NCI-H1417 treated with DMSO at 0.1 percent for 48 hours (cell line): Measurements from ENCODE around the gene GTF3C2.
"Not testable (repeated sequence)": the region's sequence is repeated elsewhere in the genome, so short reads cannot be mapped to it uniquely, and the experiment has no call there.

ENCODE experiments used
- DNase-seq: peaks from one replicate; lab custom pipeline; 2025; lab: John Stamatoyannopoulos, UW

GTF3C2 gene

DNA sequence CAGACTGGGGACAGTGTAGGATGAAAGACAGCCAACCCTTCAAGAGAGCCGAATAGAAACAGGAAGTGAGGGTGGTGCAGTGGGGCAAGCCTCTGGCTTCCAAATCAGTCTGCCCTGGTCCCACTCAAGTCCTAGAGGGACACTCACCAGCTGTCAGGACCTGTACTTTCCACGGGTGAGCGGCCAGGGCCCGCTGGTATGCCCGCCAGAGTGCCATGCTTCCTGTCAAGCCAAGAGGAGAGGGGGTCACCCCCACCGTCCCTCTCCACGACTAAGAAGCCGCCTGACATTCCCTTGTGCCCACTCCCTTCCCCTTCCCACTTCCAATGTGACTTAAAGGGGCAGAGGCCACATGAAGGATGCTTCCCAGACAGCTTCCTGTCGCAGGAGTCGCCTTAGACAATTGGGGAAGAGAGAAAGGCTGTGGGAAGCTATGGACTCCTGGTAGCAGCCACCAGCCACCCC, 34.2 kb downstream of the GTF3C2 start:
- no peak for DNase-seq

GRCh38 chr2:27320958-27321543, 35.5 kb downstream of the GTF3C2 start:
- no peak for DNase-seq

- DNase-seq: not testable (repeated sequence)
Observed at GRCh38 chr2:27319839-27320238, 36.7 kb downstream of the GTF3C2 start.

DNA sequence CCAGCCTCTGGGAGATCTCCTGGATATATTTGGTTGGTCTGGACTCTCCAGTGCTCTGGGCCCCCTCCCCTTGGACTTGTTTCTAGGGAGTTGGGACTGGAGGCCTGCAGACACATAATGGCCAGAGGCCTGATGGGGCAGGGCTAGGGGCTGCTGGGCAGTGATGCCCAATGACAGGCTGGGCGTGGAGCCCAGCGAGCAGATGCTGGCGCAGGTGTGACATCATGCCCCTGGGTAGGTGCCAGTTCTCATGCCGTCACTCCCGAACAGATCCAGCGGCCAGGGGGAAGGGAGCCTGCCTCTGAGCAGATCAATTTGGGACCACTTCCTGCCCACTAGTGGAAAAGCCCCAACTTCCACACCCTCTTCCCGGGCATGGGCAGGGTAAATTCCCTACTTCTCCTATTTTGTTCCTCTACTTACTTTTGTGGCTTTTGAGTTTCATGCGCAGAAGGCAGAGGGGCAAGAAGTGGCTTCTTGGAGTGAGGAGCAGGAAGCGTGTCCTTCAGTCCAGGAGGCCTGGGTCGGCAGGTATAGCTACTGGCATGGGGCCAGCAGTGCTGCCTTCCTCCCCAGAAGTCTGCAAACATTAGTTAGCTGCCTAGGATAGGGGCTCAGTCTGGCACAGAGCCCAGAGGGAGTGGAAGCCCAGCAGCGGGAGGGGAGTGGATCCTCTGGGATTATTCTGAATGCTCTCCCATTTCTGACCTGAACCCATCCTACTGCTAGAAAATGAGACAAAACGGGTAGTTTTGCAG, 39.7 kb downstream of the GTF3C2 start:
- no peak for DNase-seq

- no peak for DNase-seq
Observed at GRCh38 chr2:27315122-27315521, 41.4 kb downstream of the GTF3C2 start.

GRCh38 chr2:27314709-27315108, 41.9 kb downstream of the GTF3C2 start:
- no peak for DNase-seq

DNA sequence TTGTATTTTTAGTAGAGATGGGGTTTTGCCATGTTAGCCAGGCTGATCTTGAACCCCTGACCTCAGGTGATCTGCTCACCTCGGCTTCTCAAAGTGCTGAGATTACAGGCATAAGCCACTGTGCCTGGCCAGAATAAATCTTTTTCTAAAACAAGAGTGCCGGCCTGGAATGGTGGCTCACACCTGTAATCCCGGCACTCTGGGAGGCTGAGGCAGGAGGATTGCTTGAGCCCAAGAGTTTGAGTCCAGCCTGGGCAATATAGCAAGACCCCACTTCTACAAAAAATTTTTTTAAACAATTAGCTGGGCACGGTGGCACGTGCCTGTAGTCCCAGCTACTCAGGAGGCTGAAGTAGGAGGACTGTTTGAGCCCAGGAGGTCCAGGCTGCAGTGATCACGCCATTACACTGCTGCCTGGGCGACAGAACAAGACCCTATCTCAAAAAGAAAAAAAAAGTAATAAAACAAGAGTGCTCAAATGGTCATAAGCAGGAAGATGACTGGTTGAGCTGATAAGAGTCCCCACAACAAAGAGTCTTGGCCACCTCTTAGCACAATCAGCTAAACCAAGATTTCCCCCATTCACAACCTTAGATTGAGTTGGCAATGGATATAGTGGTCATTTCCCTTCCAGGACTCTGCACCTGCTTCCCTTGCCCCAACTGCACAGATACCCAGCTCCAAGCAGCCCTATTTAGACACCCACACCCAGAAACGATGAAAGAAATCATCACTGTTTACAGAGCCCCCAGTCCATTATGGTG, 42.5 kb downstream of the GTF3C2 start:
- DNase-seq: no peak

- DNase-seq: no peak
Observed at GRCh38 chr2:27312152-27312551, 44.4 kb downstream of the GTF3C2 start.

DNA sequence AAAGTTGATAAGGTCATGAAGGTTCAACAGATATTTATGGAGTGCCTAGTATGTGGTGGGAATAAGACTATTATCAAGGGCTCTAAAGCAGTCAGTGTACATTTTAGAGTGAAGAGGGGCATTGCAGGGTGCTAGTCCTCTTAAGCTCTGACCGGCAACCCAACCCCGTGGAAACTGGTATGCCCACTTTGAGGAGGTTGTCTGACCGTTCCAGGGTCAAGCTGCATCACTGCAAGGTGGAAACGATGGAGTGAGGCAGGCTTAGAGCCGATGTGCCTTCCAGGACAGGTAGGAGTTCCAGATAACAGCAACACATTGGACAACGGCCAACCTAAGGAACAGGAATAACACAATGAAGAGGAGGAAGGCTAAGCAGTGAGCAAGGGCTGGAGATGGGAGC, 46.9 kb downstream of the GTF3C2 start:
- no peak for DNase-seq

GRCh38 chr2:27308359-27308881, 48.1 kb downstream of the GTF3C2 start, which contains the start of gene UCN:
UCN (minus strand) TSS chr2:27308445; CDS start chr2:27307895, 550 bp downstream.
- DNase-seq: no peak

GRCh38 chr2:27307545-27308358, 48.8 kb downstream of the GTF3C2 start:
- no peak for DNase-seq

GRCh38 chr2:27307287-27307544, 49.3 kb downstream of the GTF3C2 start:
- DNase-seq: no peak

- DNase-seq: no peak
Observed at GRCh38 chr2:27306573-27307286, 49.8 kb downstream of the GTF3C2 start.

- DNase-seq: no peak
Observed at GRCh38 chr2:27306136-27306535, 50.4 kb downstream of the GTF3C2 start.

GRCh38 chr2:27305516-27305915, 51.0 kb downstream of the GTF3C2 start:
- DNase-seq: no peak

DNA sequence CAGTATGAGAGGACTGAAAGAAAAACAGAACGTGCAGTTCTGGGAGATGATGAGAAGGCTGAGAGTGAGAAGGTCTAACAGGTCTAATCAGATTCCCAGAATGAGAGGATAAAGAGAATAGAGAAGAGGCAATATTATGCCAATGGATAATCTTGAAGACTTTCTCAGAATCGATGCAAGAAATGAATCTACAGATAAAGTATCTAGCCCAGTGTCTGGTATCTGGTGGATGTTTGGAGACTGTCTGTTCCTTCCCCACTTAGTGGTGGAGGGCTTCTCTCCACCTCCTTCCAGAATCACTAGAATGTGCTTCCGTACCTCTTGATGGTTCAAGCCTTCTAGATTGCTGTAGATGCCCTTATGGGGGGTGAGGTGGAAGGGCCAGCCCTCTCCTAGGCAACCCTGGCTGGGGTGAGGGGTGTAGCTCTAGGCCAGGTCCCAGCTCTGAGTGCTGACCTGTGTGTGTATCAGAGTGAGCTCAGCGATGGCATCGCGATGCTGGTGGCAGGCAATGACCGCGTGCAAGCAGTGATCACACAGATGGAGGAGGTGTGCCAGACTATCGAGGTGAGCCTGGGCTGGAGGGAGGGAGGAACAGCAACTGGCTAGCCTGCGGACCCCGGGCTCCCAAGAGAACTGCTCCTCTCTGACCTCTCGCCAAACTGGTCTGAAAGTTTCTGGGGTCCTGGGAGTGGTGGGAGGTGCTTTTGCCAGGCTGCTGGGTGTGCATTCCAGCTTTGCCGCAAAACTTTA, 51.9 kb downstream of the GTF3C2 start:
- DNase-seq: no peak

DNA sequence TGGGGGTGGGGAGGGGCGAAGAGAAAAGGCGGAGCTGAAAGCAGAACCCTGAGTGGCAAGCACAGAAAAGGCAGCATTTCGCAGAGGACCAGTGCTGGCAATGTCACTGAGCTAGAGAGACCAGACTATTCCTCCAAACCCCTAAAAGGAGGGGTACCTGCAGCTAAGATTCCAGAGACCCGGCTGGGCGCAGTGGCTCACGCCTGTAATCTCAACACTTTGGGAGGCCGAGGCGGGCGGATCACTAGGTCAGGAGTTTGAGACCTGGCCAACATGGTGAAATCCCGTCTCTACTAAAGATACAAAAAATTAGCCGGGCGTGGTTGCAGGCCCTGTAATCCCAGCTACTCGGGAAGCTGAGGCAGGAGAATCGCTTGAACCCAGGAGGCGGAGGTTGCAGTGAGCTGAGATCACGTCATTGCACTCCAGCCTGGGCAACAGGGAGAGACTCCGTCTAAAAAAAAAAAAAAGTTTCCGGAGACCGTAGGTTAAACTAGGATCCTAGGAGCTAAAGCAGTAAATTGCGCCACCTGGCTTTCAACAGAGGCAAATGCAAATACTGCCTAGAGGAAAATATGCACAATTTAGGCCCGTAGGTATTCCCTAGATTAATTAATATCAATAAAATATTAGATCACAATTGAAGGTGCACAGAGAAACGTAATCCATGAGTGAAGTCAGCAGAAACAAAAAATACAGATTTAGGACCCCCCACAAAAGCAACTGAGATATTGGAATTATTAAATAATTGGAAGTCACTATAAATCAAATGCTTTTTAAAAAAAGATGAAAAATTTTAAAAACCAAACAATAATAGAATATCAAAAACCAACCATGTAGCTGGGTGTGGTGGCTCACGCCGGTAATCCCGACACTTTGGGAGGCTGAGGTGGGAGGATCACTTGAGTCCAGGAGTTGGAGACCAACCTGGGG, 53.2 kb downstream of the GTF3C2 start:
- peak; percentile 33 for DNase-seq

DNA sequence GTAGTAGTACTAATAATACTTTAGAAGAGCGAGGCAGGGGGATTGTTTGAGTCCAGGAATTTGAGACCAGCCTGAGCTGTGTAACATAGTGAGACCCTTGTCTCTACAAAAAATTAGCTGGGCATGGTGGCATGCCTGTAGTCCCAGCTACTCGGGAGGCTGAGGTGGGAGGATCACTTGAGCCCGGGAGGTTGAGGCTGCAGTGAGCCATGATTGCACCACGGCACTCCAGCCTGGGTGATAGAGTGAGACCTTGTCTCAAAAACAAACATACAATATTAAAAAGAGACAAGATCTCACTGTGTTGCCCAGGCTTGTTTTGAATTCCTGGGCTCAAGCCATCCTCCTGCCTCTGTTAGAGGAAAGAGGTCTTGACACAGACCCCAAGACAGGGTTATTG, 56.0 kb downstream of the GTF3C2 start:
- DNase-seq: not testable (repeated sequence)

GRCh38 chr2:27298391-27299080, 58.0 kb downstream of the GTF3C2 start:
- no peak for DNase-seq
